ENCODE results near the gene FEZ2. TPM values are rescaled to one million over a fixed set of nuclear protein-coding genes. Genes with fewer than 3 reads are reported as not detected.
A peak's percentile ranks its signal among the peaks of the same experiment; 100 is the strongest.

FEZ2 gene
- total RNA-seq, 2 experiments from 2014 or later, result 14.5 to 15.7 TPM

- Mint-ChIP-seq H3K27ac (no peak overlapping the region), H3K4me1 (peaks cover 13% of the 10 kb centered on the region), H3K9me3 (no peaks in the 10 kb centered on the region), H3K36me3 (ENCODE audit: low read depth) (peaks cover 11% of the 10 kb centered on the region), H3K27me3 (no peaks in the 10 kb centered on the region), H3K4me3 (no peak overlapping the region)
- CTCF ChIA-PET, result no interaction called here
- no peak for DNase-seq
- POLR2A ChIA-PET, result no interaction called here
Observed at GRCh38 chr2:36553683-36554082, 44.3 kb downstream of the FEZ2 start.

- CTCF ChIA-PET, result interaction anchor here (1.0 kb wide), 1 partner anchor 9 kb away, joined by 3 read pairs; no protein-coding TSS in a partner anchor
- no peak overlapping the region for H3K4me3 Mint-ChIP-seq
Observed at GRCh38 chr2:36550006-36550405, 48.0 kb downstream of the FEZ2 start.

GRCh38 chr2:36549165-36549574 lies 48.8 kb downstream of the FEZ2 start:
- Mint-ChIP-seq H3K4me1 (peaks cover 17% of the 10 kb centered on the region), H3K9me3 (no peaks in the 10 kb centered on the region), H3K36me3 (ENCODE audit: low read depth) (peaks cover 21% of the 10 kb centered on the region), H3K4me3 (peak overlapping the region; percentile 9), H3K27ac (peak overlapping the region; percentile 10), H3K27me3 (no peaks in the 10 kb centered on the region)
- ChIA-PET POLR2A (no interaction called here), CTCF (interaction anchor here (1.0 to 1.1 kb wide), 2 partner anchors 8 to 12 kb away, joined by 3 read pairs; no protein-coding TSS in a partner anchor)
- peak; percentile 10 for DNase-seq

More at GRCh38 chr2:36550006-36550405, 48.0 kb downstream of the FEZ2 start:
- Mint-ChIP-seq H3K36me3 (ENCODE audit: low read depth) (peaks cover 19% of the 10 kb centered on the region), H3K4me1 (peaks cover 17% of the 10 kb centered on the region), H3K9me3 (no peaks in the 10 kb centered on the region), H3K27ac (no peak overlapping the region), H3K27me3 (no peaks in the 10 kb centered on the region)
- POLR2A ChIA-PET, result no interaction called here
- no peak for DNase-seq

GRCh38 chr2:36547906-36548305 lies 50.1 kb downstream of the FEZ2 start:
- Mint-ChIP-seq H3K9me3 (no peaks in the 10 kb centered on the region), H3K36me3 (ENCODE audit: low read depth) (peaks cover 21% of the 10 kb centered on the region), H3K27me3 (no peaks in the 10 kb centered on the region), H3K27ac (no peak overlapping the region), H3K4me1 (peaks cover 17% of the 10 kb centered on the region), H3K4me3 (no peak overlapping the region)
- DNase-seq, result no peak
- POLR2A ChIA-PET, result interaction anchor here (0.7 kb wide), 1 partner anchor 101 kb away, joined by 3 read pairs; no protein-coding TSS in a partner anchor
- CTCF ChIA-PET, result interaction anchor here (1.1 kb wide), 1 partner anchor 11 kb away, joined by 3 read pairs; no protein-coding TSS in a partner anchor

GRCh38 chr2:36545871-36546416 lies 52.0 kb downstream of the FEZ2 start:
- Mint-ChIP-seq H3K36me3 (ENCODE audit: low read depth) (peaks cover 17% of the 10 kb centered on the region), H3K27ac (no peak overlapping the region), H3K27me3 (no peaks in the 10 kb centered on the region), H3K4me3 (no peak overlapping the region), H3K4me1 (peaks cover 17% of the 10 kb centered on the region), H3K9me3 (no peaks in the 10 kb centered on the region)
- ChIA-PET CTCF (interaction anchor here (0.6 to 1.2 kb wide), 2 partner anchors 18 to 725 kb away, joined by 3 read pairs; no protein-coding TSS in a partner anchor), POLR2A (no interaction called here)
- DNase-seq, result no peak

- Mint-ChIP-seq H3K36me3 (ENCODE audit: low read depth) (peaks cover 16% of the 10 kb centered on the region), H3K4me1 (peaks cover 12% of the 10 kb centered on the region), H3K9me3 (no peaks in the 10 kb centered on the region), H3K27me3 (no peaks in the 10 kb centered on the region), H3K27ac (no peak overlapping the region), H3K4me3 (no peak overlapping the region)
- CTCF ChIA-PET, result interaction anchor here (1.2 kb wide), 1 partner anchor 19 kb away, joined by 3 read pairs; no protein-coding TSS in a partner anchor
- no peak for DNase-seq
- POLR2A ChIA-PET, result no interaction called here
Observed at GRCh38 chr2:36544638-36545338, 53.2 kb downstream of the FEZ2 start.

- no peak for DNase-seq
- POLR2A ChIA-PET, result no interaction called here
- Mint-ChIP-seq H3K27me3 (no peaks in the 10 kb centered on the region), H3K27ac (no peak overlapping the region), H3K4me1 (no peaks in the 10 kb centered on the region), H3K36me3 (ENCODE audit: low read depth) (peaks cover 4% of the 10 kb centered on the region), H3K4me3 (no peak overlapping the region), H3K9me3 (no peaks in the 10 kb centered on the region)
- CTCF ChIA-PET, result interaction anchor here (1.0 kb wide), 2 partner anchors 16 to 122 kb away, joined by 3 read pairs; no protein-coding TSS in a partner anchor
Observed at GRCh38 chr2:36541891-36542595, 55.9 kb downstream of the FEZ2 start.

- DNase-seq, result no peak
- peaks cover 2% of the 10 kb centered on the region for H3K36me3 Mint-ChIP-seq (ENCODE audit: low read depth)
- no peaks in the 10 kb centered on the region for H3K9me3 Mint-ChIP-seq
- CTCF ChIA-PET, result interaction anchor here (1.0 to 1.2 kb wide), 3 partner anchors 9 to 20 kb away, joined by 3 read pairs; no protein-coding TSS in a partner anchor
- POLR2A ChIA-PET, result no interaction called here
- H3K27me3 Mint-ChIP-seq, result no peaks in the 10 kb centered on the region
- H3K4me3 Mint-ChIP-seq, result no peak overlapping the region
- H3K4me1 Mint-ChIP-seq, result no peaks in the 10 kb centered on the region
- no peak overlapping the region for H3K27ac Mint-ChIP-seq
Observed at GRCh38 chr2:36540986-36541754, 56.8 kb downstream of the FEZ2 start.

- H3K4me3 Mint-ChIP-seq, result no peak overlapping the region
- H3K27me3 Mint-ChIP-seq, result no peaks in the 10 kb centered on the region
- H3K27ac Mint-ChIP-seq, result no peak overlapping the region
- no peak for DNase-seq
- no peaks in the 10 kb centered on the region for H3K4me1 Mint-ChIP-seq
- POLR2A ChIA-PET, result no interaction called here
- H3K9me3 Mint-ChIP-seq, result no peaks in the 10 kb centered on the region
- H3K36me3 Mint-ChIP-seq (ENCODE audit: low read depth), result peaks cover 2% of the 10 kb centered on the region
- CTCF ChIA-PET, result no interaction called here
Observed at GRCh38 chr2:36539631-36540030, 58.3 kb downstream of the FEZ2 start.

- Mint-ChIP-seq H3K9me3 (no peaks in the 10 kb centered on the region), H3K36me3 (ENCODE audit: low read depth) (no peaks in the 10 kb centered on the region), H3K27ac (no peak overlapping the region), H3K4me3 (no peak overlapping the region), H3K27me3 (no peaks in the 10 kb centered on the region), H3K4me1 (no peaks in the 10 kb centered on the region)
- DNase-seq, result no peak
- ChIA-PET POLR2A (no interaction called here), CTCF (interaction anchor here (1.2 kb wide), 1 partner anchor 22 kb away, joined by 3 read pairs; no protein-coding TSS in a partner anchor)
Observed at GRCh38 chr2:36538335-36538734, 59.6 kb downstream of the FEZ2 start.

GRCh38 chr2:36536776-36537175 lies 61.2 kb downstream of the FEZ2 start:
- H3K36me3 Mint-ChIP-seq (ENCODE audit: low read depth), result no peaks in the 10 kb centered on the region
- ChIA-PET POLR2A (no interaction called here), CTCF (interaction anchor here (1.0 kb wide), 1 partner anchor 12 kb away, joined by 3 read pairs; no protein-coding TSS in a partner anchor)
- H3K4me1 Mint-ChIP-seq, result no peaks in the 10 kb centered on the region
- H3K9me3 Mint-ChIP-seq, result no peaks in the 10 kb centered on the region
- no peaks in the 10 kb centered on the region for H3K27me3 Mint-ChIP-seq
- H3K27ac Mint-ChIP-seq, result no peak overlapping the region
- no peak for DNase-seq
- no peak overlapping the region for H3K4me3 Mint-ChIP-seq

GRCh38 chr2:36535099-36535498 lies 62.9 kb downstream of the FEZ2 start:
- ChIA-PET CTCF (no interaction called here), POLR2A (no interaction called here)
- H3K27ac Mint-ChIP-seq, result no peak overlapping the region
- no peaks in the 10 kb centered on the region for H3K36me3 Mint-ChIP-seq (ENCODE audit: low read depth)
- no peak overlapping the region for H3K4me3 Mint-ChIP-seq
- no peaks in the 10 kb centered on the region for H3K27me3 Mint-ChIP-seq
- no peaks in the 10 kb centered on the region for H3K4me1 Mint-ChIP-seq
- no peak for DNase-seq
- H3K9me3 Mint-ChIP-seq, result no peaks in the 10 kb centered on the region

Data from activated CD4-positive, alpha-beta T cell treated with anti-CD3 and anti-CD28 coated beads, Interleukin-2, amount 10 ng/mL, durations not matched to agents 7 days and 5 days (primary cell).